HG02973 (cell line): ENCODE measurements around the gene POLR1H.
"Not testable (repeated sequence)": the region's sequence is repeated elsewhere in the genome, so short reads cannot be mapped to it uniquely, and the experiment has no call there.

ENCODE experiments used
- ATAC-seq: cut with Tn5 transposase; IDR thresholded peaks from one replicate; pipeline ENCODE4 v1.9.1; 2021; ENCODE audit warnings: moderate library complexity; ENCODE audit not compliant: unreplicated experiment

The POLR1H gene, protein sequence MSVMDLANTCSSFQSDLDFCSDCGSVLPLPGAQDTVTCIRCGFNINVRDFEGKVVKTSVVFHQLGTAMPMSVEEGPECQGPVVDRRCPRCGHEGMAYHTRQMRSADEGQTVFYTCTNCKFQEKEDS

DNA sequence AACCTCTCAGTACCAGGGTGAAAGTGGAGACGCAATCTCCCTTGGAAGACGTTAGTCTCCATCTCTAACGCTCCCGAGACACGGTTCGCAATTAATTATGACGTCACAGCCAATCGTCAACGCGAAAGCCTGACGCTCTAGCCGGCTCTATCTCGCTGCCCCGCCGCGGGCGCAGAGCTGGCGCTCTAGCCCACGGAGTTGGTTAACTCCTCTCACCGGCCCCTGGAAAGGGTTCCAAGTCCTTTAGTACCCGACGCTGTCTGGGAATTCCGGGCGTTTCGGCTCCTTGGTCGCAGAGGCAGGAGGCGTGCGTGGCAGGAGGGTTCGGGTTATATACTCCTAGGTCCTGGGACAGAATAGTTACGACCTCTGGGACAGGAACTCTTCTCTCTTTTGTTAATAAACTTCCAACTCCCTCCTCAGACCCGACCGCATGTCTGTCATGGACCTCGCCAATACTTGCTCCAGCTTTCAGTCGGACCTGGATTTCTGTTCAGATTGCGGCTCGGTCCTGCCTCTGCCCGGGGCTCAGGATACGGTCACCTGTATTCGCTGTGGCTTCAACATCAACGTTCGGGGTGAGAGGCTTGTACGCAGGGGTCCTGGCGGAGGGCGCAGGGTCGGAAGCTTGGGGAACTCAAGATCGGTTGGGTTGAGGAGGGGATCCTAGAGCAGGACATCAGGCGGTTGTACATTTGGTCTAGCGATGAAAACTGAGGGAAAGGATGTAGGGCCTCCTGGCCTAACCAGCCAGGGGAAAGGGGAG is at the start of gene POLR1H:
Gene POLR1H, plus strand, starts transcription at position 174 of the 766 bp plus-strand sequence. Its CDS starts 260 bp downstream, at position 434.
- peak; percentile 82 for ATAC-seq

DNA sequence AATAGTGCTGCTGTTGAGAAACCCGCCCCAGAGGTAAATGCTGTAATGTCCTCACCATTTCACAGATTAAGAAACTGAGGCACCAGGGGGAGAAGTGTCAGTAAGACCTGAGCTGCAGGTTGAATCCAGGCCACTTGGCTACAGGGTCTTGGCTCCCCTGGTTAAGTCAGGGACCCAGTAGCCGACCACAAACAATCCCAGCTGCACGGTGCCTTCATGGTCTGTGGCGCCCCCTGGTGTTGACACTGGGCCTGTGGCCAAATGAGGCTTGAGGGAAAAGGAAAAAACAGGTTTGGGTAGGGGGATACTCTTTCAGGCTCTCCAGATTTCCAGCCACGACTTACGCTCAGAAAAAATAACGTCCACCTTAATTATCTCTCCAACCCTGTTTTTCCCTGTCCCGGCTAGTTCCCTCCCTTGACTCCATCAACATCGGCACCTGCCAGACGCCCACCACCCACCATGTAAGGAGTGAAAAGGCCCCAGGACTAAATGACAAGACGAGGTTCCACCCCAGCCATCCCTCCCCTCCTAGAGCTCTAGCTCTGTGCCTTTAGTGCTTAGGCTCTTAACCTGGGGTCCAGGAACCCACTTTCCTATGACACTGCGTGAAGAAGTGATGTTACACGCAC is 47.7 kb upstream of the POLR1H start:
- no peak for ATAC-seq

DNA sequence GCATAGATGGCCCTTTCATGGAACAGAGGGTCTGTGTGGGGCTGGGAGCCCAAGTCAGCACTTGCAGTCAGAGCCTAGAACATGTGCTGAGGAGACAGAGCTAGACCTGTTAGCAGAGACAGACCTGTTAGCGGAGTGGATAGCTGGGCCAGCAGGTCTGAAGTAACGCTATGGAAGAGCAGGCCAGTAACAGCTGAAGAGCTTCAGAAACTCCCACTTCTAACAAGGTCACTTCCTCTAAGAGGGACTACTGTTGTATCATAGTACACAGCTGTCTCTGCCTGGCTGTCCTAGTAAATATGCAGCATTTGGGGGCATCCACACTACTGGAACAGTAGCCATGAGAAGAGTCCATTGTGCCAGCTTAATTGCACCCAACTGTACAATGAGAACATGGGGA is 41.2 kb upstream of the POLR1H start:
- ATAC-seq, result no peak

DNA sequence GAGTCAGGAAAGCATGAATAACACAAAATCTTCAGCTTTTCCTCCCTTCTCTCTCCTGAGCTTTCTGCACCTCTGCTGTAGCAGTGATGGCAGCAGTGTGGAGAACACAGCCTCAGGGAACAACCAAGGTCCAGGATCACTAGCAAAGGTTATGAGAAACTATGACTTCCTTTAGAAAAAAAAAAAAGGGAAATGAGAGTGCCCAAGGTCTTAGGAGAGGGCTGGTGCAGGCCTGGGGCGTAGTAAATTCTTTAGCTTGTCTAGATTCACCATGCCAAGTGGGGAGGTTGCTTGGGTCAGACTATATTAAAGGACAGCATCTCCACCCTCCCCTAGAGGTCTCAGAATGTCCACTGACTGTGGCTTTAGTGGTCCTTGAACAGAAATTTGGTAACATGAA is 40.4 kb upstream of the POLR1H start:
- ATAC-seq, result no peak

DNA sequence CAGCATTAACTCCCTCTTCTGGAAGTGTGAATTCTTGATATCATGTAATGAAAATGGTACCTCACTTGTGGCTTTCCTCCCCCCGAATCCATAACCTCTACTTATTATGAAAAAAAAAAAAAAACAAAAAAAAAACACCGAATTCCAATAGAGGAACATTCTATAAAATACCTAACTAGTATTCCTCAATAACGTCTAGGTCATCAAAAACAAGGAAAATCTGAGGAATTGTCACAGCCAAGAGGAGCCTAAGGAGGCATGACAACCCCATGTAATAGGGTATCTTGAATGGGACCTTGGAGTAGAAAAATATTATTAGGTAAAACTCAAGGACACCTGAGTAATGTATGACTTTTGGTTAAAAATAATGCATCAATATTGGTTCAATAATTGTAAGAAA is 38.9 kb upstream of the POLR1H start:
- no peak for ATAC-seq

DNA sequence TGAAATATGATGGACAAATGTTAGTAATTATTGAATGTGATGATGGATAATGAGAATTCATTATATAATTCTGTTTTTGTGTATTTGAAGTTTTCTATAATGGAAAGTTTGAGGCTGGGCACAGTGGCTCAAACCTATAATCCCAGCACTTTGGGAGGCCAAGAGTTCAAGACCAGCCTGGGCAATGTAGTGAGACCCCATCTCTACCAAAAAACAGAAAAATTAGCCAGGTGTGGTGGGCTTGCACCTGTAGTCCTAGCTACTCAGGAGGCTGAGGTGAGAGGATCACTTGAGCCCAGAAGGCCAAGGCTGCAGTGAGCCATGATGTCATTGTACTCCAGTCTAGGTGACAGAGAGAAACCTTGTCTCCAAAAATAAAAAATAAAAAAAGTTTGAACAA is 38.4 kb upstream of the POLR1H start:
- not testable (repeated sequence) for ATAC-seq

DNA sequence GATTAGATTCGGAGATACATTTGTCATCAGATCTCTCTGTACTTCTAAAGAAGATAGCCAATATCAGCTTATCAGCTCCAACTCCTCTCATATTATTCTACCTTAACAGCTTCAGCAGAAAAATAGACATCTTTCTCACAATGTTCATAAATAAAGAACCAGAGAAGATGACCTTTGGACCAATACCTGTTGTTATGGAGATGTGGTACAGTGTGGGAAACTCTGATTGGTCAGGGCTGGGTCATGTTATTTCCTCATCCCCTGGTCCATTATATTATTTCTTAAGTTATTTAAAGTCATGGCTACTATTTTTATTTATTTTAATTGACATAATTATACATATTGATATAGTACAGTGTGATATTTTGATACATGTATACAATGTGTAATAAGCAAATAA is 35.9 kb upstream of the POLR1H start:
- ATAC-seq, result no peak

DNA sequence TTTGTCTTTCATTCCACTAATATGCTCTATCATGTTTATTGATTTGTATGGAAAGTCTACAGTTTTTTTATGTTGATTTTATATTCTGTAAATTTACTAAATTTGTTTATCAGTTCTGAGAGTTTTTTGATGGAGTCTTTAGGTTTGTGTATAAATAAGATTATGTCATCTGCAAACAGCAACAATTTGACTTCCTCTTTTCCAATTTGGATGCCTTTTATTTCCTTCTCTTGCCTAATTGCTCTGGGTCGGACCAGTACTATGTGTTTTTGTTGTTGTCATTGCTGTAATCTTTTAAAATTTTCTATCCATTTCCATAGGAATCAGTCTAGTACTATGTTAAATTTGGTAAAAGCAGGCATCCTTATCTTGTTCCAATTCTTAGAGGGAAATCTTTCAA is 31.5 kb upstream of the POLR1H start:
- ATAC-seq, result no peak

DNA sequence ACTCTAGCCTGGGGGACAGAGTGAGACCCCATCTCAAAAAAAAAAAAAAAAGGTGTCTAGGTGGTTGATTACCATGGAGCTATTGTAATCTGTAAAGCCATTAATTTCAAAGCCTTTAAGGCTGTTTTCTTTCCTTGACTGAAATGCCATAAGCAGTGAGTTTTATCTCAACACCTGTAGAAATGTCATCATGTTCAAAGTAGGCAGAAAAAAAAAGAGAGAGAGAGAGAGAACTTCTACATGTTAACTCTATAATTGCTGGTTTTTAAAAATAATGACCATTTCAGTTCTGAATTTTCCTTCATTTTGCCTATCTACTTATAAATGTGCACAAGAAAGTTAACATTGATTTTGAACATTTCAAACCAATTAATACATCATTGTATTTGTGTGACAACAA is 29.7 kb upstream of the POLR1H start:
- ATAC-seq, result no peak

DNA sequence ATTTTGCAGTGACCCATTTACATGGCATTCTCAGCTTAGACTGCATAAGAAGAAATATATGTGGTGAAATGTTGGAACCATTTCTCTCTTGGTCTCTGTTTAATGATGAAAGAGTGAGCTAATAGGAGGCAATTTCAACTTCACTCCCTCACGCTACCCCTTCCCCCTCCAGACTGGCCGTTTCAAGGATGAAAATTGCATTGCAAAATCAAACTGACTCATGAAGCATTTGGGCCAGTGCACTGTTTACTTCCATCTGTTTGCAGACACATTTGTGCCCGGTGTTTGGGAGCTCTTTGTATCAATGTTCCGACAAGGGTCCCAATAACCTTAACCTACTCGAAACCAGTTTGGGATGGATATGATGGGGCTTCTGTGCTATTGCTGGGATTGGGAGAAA is 27.6 kb upstream of the POLR1H start:
- ATAC-seq, result not testable (repeated sequence)

DNA sequence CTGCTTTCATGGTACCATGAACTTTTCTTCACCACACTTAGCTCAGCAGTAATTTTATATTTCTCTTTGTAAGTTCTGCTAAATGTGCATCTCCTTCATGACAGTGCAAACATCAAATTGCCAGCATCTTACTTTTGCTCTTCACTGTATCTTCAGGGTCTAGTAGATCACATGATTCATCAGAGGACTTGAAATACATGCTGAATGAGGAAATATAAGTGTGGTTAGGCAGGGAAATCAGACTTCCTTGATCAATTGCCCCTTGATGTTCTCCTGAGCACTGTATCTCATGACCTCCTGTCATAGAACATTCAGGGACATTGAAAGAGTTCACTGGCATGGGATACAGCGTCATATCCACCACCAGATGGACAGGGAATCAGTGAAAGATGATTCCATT is 25.3 kb upstream of the POLR1H start:
- no peak for ATAC-seq

DNA sequence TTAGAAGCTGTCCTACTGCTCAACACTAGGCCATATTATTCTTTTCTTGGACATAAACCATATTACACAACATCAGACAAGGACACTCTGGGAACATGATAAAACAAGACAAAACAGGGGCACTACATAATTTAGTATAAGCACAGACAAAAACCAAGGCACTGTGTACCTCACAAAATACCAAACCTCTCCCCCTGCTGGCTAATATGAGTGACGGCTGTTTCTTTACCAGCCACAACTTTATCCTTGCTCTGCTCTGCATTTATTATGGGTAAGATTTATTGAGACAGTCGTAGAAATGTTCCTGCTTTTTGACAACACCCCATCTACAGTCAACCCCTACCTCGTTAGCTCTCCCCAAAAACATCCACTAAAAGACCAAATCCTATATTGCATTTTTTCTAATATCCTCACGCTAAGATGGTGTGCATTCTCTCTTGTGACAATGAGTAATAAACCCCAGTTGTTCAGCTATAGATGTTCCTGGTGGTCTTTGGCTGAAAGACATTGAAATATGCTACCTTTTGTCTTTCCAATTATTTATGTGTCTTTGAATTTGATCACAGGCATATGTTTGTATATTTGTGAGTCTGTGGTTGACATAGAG is 23.8 kb upstream of the POLR1H start:
- no peak for ATAC-seq

DNA sequence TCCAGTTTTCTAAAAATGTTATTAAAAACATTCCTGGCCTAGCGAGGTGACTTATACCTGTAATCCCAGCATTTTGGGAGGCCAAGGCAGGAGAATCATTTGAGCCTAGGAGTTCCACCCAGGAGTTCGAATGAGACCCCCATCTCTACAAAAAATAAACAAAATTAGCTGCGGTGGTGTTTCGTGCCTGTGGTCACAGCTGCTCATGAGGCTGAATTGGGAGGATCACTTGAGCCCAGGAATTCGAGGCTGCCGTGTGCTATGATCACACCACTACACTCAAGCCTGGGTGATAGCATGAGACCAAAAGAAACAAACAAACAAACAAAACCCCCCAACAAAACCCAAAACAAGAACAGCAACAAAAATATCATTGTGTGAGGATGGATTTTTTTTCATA is 19.8 kb upstream of the POLR1H start:
- ATAC-seq, result no peak

DNA sequence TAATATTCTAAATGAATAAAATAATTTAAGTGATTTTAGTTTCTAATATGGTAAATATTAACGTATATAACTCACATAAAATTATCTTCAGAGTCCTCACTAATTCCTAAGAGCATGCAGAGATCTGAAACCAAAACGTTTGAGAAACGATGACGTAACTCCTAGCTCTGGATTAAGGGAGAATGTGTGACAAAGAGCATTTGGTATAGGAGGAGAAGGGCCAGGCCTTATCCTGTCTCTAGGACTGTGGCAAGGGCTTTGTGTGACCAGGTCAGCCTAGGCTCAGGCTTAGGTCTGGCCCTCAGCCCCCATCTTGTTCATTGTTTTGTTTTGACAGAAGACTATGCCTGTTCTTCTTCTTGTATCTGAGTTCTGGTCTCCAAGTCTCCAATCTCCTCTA is 19.2 kb upstream of the POLR1H start:
- no peak for ATAC-seq

DNA sequence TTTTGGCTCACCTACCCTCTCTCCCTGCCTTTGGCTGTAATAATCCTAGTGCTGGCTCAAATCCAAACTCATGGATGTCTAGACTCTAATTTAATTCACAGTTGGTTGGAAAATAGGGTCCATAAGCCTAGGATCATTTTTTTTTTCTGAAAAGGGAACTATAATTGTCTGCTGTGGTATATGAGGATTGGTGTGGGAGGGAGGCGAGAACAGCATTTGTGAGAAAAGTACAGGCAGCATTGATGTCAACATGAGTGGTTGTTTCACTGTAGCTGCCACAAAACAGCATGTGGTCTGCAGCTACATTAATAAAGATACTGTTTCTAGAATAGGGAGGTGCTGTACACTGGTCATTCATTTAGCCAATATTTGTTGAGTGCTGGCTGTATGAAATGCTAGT is 18.6 kb upstream of the POLR1H start:
- ATAC-seq, result no peak

DNA sequence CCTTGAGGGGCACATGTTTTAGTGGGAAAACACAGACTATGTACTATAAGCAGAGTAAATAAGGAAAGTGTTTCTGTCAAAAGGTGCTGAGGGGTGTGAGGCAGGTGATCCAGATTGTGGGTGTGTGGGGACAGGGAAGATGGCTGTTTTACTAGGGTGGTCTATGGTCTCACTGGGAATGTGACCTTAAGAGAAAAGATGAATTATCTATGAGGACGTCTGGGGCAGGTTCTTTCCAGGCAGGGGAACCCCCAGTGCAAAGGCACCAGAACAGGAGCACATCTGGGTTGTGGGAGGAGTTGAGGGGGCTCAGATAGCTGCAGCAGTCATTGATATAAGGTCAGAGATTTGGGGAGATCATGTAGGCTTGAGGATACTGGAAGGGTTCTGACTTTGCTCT is 18.2 kb upstream of the POLR1H start:
- no peak for ATAC-seq

DNA sequence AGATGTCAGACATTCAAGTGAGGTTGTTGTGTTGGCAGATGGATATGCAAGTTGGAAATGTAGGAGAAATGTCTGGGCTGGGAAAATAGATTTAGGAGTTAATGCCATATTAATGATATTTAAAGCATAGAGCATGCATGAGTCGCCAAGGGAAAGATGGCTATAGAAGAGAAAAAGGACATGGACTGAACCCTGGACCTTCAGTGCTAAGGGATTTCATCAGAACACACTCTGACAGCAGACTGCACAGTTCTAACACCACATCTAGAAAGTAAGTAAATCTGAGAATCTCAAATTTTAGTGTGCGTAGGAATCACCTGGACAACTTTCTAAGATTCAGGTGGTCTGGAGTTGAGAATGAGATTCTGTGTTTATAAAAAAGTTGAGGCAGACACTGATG is 17.3 kb upstream of the POLR1H start:
- no peak for ATAC-seq

DNA sequence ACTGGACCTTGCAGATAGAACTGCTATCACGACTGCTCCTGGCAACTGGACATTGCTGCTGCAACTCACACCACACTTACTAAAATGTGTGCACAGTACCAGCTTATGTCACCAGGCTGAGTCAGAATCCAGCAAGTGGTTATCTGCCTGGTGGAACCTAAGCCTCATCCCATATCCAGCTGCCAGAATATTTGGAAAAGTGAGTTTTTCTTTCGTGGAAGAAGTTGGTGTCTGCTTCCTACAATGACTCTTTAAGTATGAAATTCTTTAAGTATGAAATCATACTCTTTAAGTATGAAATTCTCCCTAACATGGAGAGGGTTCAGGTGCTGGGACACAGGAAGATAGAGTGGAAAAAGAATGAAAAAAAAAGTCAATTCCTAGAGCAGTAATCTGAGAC is 16.4 kb upstream of the POLR1H start:
- ATAC-seq, result no peak

DNA sequence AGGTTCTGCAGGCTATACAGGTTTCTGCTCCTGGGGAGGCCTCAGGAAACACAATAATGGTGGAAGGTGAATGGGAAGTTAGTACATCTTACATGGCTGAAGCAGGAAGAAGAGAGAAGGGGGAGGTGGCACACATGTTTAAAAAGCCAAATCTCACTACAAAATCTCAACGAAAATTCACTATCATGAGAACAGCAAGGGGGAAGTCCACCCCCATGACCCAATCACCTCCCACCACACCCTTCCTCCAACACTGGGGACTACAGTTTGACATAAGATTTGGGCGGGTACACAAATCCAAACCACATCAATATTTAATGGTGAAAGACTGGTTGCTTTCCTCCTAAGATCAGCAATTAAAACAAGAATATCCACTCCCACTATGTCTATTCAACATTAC is 13.8 kb upstream of the POLR1H start:
- ATAC-seq, result no peak

DNA sequence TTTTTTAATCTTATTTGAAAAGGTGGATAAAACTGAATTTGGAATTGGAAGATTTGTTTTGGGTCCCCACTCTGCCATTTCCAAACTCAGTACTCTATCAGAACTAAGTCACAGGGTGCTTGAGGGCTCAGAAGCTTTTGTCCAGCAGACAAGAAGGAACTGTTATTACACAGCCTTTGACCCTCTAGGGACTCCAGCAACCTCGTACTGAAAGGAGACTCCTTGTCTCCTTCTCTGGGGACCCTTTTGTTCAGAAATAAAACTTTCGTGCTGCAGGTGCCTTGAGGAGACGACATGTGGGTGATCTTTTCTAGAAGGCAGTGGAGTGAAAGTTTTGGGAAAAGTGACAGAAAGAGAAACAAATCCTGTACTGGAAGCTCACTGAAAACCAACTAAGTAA is 7.4 kb upstream of the POLR1H start:
- no peak for ATAC-seq

DNA sequence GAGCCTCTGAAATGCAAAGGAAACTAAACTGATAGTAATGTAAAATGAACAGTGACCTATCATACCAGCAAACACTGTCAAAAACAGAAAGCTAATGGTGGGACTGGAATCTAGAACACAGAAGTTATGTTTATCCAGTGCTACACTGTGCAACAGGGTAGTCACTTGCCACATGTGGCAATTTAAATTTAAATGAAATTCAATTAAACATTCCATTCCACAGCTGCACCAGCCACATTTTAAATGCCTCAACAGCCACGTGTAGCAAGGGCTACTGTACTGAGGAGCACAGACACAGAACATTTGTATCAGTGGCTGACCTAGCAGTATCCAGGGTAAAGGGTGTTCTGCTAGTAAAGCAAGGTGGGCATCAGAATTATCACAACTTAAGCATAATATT is 5.6 kb upstream of the POLR1H start:
- no peak for ATAC-seq

DNA sequence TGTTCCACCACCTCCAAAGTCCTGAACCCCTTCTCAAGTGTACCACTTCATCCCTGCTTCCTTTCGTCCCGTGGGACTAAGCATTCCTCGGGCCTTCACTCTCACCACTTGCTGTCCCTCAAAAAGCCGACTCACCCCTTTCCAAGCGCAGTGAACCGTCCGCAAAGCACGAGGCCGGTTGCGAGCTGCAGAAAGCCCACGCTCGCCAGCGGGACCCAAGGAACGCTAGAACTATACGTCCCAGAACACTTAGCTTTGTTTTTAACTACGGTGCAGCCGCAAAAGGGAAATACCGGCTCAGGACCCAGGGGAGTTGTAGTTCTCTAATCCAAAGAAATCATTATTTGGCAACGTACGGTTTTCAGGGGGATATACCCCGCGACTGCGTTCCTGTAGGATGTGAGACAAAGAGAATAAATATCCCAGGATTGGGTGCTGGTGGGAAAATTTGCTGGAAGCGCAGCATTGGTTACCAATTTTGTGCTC is 416 bp upstream of the POLR1H start:
- peak; percentile 20 for ATAC-seq
